ENCODE results near the gene RPRD1A. TPM values are rescaled to one million over a fixed set of nuclear protein-coding genes. Genes with fewer than 3 reads are reported as not detected.

RPRD1A gene
- total RNA-seq, 1 experiment from 2014 or later, result 80.7 TPM

- POLR2A ChIA-PET, result no interaction called here
- no TSS peak for BruUV-seq (replicated peaks)
- RAD21 ChIA-PET (ENCODE audit: low non-redundant PET in 1 of 2, low total read pairs in 2 of 2, uncharacterized antibody in 2 of 2, unreplicated experiment in 2 of 2), result no interaction called here
- H3K27me3 ChIP-seq (ENCODE audit: insufficient read depth, low read length), result no peaks in the 10 kb centered on the region
- no peaks in the 10 kb centered on the region for H3K9me2 ChIP-seq (ENCODE audit: insufficient read depth)
- DNase-seq (ENCODE audit: low read depth, low spot score), result no peak
- TF ChIP-seq CTCF (IDR thresholded peaks at IDR 0.05 in 2 of 3, conservative IDR thresholded peaks at IDR 0.05 in 1 of 3; ENCODE audit: borderline replicate concordance in 1 of 3, insufficient read depth in 1 of 3, low read depth in 2 of 3, low read length in 2 of 3) (peak in 2 of 3 experiments; percentile 46 to 61; a peak in 3 of 6 replicates), ZFX (IDR thresholded peaks at IDR 0.05) (no peak)
- H3K4me1 ChIP-seq (ENCODE audit: control insufficient read depth in 1 of 2, insufficient read depth in 2 of 2, low read length in 2 of 2), result no peaks in the 10 kb centered on the region
- no peak overlapping the region for H3K4me2 ChIP-seq (ENCODE audit: low read length)
- H3K4me3 ChIP-seq (replicated peaks in 1 of 2; ENCODE audit: low read depth in 1 of 2, low read length in 2 of 2), result no peak overlapping the region
- intact Hi-C loops (cut with micrococcal nuclease), result no loop called here
- CTCF ChIA-PET, result no interaction called here
- no peak overlapping the region for H2AFZ ChIP-seq (ENCODE audit: low read depth, low read length, poor library complexity, severe bottlenecking)
- no peak overlapping the region for H3K9ac ChIP-seq (ENCODE audit: low read length)
- H3K79me2 ChIP-seq (ENCODE audit: insufficient read depth, low read length), result no peaks in the 10 kb centered on the region
- H3K27ac ChIP-seq (ENCODE audit: low read depth, low read length), result no peak overlapping the region
- H4K20me1 ChIP-seq (ENCODE audit: insufficient read depth), result no peaks in the 10 kb centered on the region
- peak; percentile 87 for ATAC-seq
- no peaks in the 10 kb centered on the region for H3K36me3 ChIP-seq (ENCODE audit: control insufficient read depth in 1 of 2, insufficient read depth in 2 of 2, low read length in 2 of 2)
- no peaks in the 10 kb centered on the region for H3K9me3 ChIP-seq (ENCODE audit: control insufficient read depth in 1 of 2, insufficient read depth in 1 of 2, low read depth in 1 of 2, low read length in 2 of 2)
These were observed 68.4 kb downstream of the RPRD1A start for GRCh38 chr18:35998967-35999366.

- TF ChIP-seq ZBTB33 (IDR thresholded peaks at IDR 0.05; ENCODE audit: extremely low read depth, insufficient replicate concordance, low read length), result no peak
- no peak for TF ChIP-seq ZFX (IDR thresholded peaks at IDR 0.05)
- no peak for TF ChIP-seq CBX3 (IDR thresholded peaks at IDR 0.05; ENCODE audit: low read depth)
- TF ChIP-seq SP1 (IDR thresholded peaks at IDR 0.05; ENCODE audit: low read depth), result no peak
- no TSS peak for BruUV-seq (replicated peaks)
- ATAC-seq, result no peak
- H3K9me2 ChIP-seq (ENCODE audit: insufficient read depth), result no peaks in the 10 kb centered on the region
- H3K27ac ChIP-seq (ENCODE audit: low read depth, low read length), result no peak overlapping the region
- no peaks in the 10 kb centered on the region for H3K79me2 ChIP-seq (ENCODE audit: insufficient read depth, low read length)
- no peak overlapping the region for H2AFZ ChIP-seq (ENCODE audit: low read depth, low read length, poor library complexity, severe bottlenecking)
- no peak for DNase-seq (ENCODE audit: low read depth, low spot score)
- no peaks in the 10 kb centered on the region for H3K4me1 ChIP-seq (ENCODE audit: control insufficient read depth in 1 of 2, insufficient read depth in 2 of 2, low read length in 2 of 2)
- H4K20me1 ChIP-seq (ENCODE audit: insufficient read depth), result no peaks in the 10 kb centered on the region
- no peak overlapping the region for H3K9ac ChIP-seq (ENCODE audit: low read length)
- POLR2A ChIA-PET, result no interaction called here
- H3K9me3 ChIP-seq (ENCODE audit: control insufficient read depth in 1 of 2, insufficient read depth in 1 of 2, low read depth in 1 of 2, low read length in 2 of 2), result no peaks in the 10 kb centered on the region
- H3K36me3 ChIP-seq (ENCODE audit: control insufficient read depth in 1 of 2, insufficient read depth in 2 of 2, low read length in 2 of 2), result peaks cover 4 to 11% of the 10 kb centered on the region in 2 experiments; a peak in 3 of 4 replicates
- H3K4me3 ChIP-seq (replicated peaks in 1 of 2; ENCODE audit: low read depth in 1 of 2, low read length in 2 of 2), result no peak overlapping the region
- CTCF ChIA-PET, result no interaction called here
- no peaks in the 10 kb centered on the region for H3K27me3 ChIP-seq (ENCODE audit: insufficient read depth, low read length)
- intact Hi-C loops (cut with micrococcal nuclease), result no loop called here
- no peak overlapping the region for H3K4me2 ChIP-seq (ENCODE audit: low read length)
- RAD21 ChIA-PET (ENCODE audit: low non-redundant PET in 1 of 2, low total read pairs in 2 of 2, uncharacterized antibody in 2 of 2, unreplicated experiment in 2 of 2), result no interaction called here
These were observed 74.3 kb downstream of the RPRD1A start for GRCh38 chr18:35993013-35993412.

Data from HCT116 (cell line).